SK-N-SH (cell line): ENCODE results near the gene GARRE1. TPM values are rescaled to one million over a fixed set of nuclear protein-coding genes. Genes with fewer than 3 reads are reported as not detected.

Experiments
- CTCF ChIA-PET: fragments of 300-600, 350-600 bp; formaldehyde crosslinking; extraction: SDS; loops from one replicate; lab custom pipeline; 2021; lab: Yijun Ruan, JAX
- POLR2A ChIA-PET: fragments of 350-600 bp; sonication (Branson Sonifier 250); formaldehyde crosslinking; extraction: SDS; loops from one replicate; lab custom pipeline; 2020; ENCODE audit warnings: antibody characterized with exemption, inconsistent platforms; lab: Yijun Ruan, JAX
- DNase-seq: peaks from one replicate; pipeline ENCODE4 v3.0.0; 2012
- H2AFZ ChIP-seq: fragments of 200-600 bp; sonication (generic); 2 replicates; pipeline ENCODE4 v1.8.1; 2016; ENCODE audit warnings: antibody characterized with exemption, mild to moderate bottlenecking, low read depth
- H3F3A ChIP-seq: fragments of 200-600 bp; sonication (generic); replicated peaks from 2 replicates; pipeline ENCODE3; 2016; ENCODE audit warnings: antibody characterized with exemption, mild to moderate bottlenecking; ENCODE audit not compliant: insufficient read depth
- H3K27ac ChIP-seq, 2 experiments: fragments of 200-500 bp in 1 of 2; fragments of 200-600 bp in 1 of 2; sonication (Bioruptor generic) in 1 of 2; sonication (generic), shearing (Covaris generic) in 1 of 2; 2 replicates each; pipeline versions ENCODE4 v1.5.1 to v1.6.1; 2014 to 2016; ENCODE audit warnings: low read depth in 2 of 2, inconsistent platforms in 1 of 2, low read length in 1 of 2, mild to moderate bottlenecking in 1 of 2, mixed read lengths in 1 of 2
- H3K27me3 ChIP-seq: fragments of 200-600 bp; sonication (generic), shearing (Covaris generic); 2 replicates; pipeline ENCODE4 v1.6.1; 2016; ENCODE audit warnings: mixed run types; ENCODE audit not compliant: insufficient read depth
- H3K36me3 ChIP-seq, 2 experiments: fragments of 200-500 bp in 1 of 2; fragments of 200-600 bp in 1 of 2; sonication (Bioruptor generic) in 1 of 2; sonication (generic) in 1 of 2; replicated peaks in 1 of 2; 2 replicates each; pipeline versions ENCODE3 to v1.5.1; 2014 to 2016; ENCODE audit warnings: low read length in 1 of 2, mild to moderate bottlenecking in 1 of 2; ENCODE audit not compliant: insufficient read depth in 2 of 2, control insufficient read depth in 1 of 2
- H3K4me1 ChIP-seq, 2 experiments: fragments of 200-500 bp in 1 of 2; fragments of 200-600 bp in 1 of 2; sonication (Bioruptor generic) in 1 of 2; sonication (generic), shearing (Covaris generic) in 1 of 2; 2 replicates each; pipeline versions ENCODE4 v1.5.1 to v1.6.1; 2014 to 2016; ENCODE audit warnings: low read depth in 1 of 2, low read length in 1 of 2, mixed run types in 1 of 2; ENCODE audit not compliant: insufficient read depth in 2 of 2, control insufficient read depth in 1 of 2
- H3K4me2 ChIP-seq: fragments of 200-600 bp; sonication (generic), shearing (Covaris generic); 2 replicates; pipeline ENCODE4 v1.6.1; 2017; ENCODE audit warnings: mixed run types
- H3K4me3 ChIP-seq, 2 experiments: fragments of 200-500 bp in 1 of 2; fragments of 200-600 bp in 1 of 2; sonication (Bioruptor generic) in 1 of 2; sonication (generic), shearing (Covaris generic) in 1 of 2; 2 replicates each; pipeline versions ENCODE4 v1.5.1 to v1.8.1; 2014 to 2016; ENCODE audit warnings: low read depth in 2 of 2, inconsistent platforms in 1 of 2, low read length in 1 of 2, mild to moderate bottlenecking in 1 of 2, mixed read lengths in 1 of 2, moderate library complexity in 1 of 2
- H3K79me2 ChIP-seq: fragments of 200-600 bp; sonication (generic); 2 replicates; pipeline ENCODE4 v1.8.1; 2017; ENCODE audit warnings: mild to moderate bottlenecking; ENCODE audit not compliant: insufficient read depth
- H3K9ac ChIP-seq: fragments of 200-600 bp; sonication (generic); 2 replicates; pipeline ENCODE4 v1.6.1; 2017; ENCODE audit warnings: mixed run types
- H3K9me2 ChIP-seq: fragments of 200-600 bp; sonication (generic); 2 replicates; pipeline ENCODE4 v1.6.1; 2017; ENCODE audit warnings: mixed run types
- H3K9me3 ChIP-seq: fragments of 200-600 bp; sonication (generic); 2 replicates; pipeline ENCODE4 v1.6.1; 2017; ENCODE audit warnings: mixed run types, mild to moderate bottlenecking, moderate library complexity
- H4K20me1 ChIP-seq: fragments of 200-600 bp; sonication (generic); 2 replicates; pipeline ENCODE4 v1.6.1; 2017; ENCODE audit warnings: mild to moderate bottlenecking, mixed run types; ENCODE audit not compliant: insufficient read depth
- FOXM1 ChIP-seq: IDR thresholded peaks from 2 replicates; pipeline ENCODE4 v1.4.0; 2012; ENCODE audit warnings: low read depth, mild to moderate bottlenecking
- JUND ChIP-seq: IDR thresholded peaks from 2 replicates; pipeline ENCODE4 v1.4.0; 2012
- MEF2A ChIP-seq: IDR thresholded peaks from 2 replicates; pipeline ENCODE4 v1.4.0; 2012; ENCODE audit warnings: low read depth, borderline replicate concordance
- MXI1 ChIP-seq: IDR thresholded peaks from 2 replicates; pipeline ENCODE4 v1.6.1; 2012; ENCODE audit warnings: mild to moderate bottlenecking, low read depth, low read length, improper control_type of control experiment
- RAD21 ChIP-seq: IDR thresholded peaks from 2 replicates; pipeline ENCODE4 v1.6.1; 2012; ENCODE audit warnings: mild to moderate bottlenecking, low read length
- RCOR1 ChIP-seq: fragments of 150-350 bp; IDR thresholded peaks from 2 replicates; pipeline ENCODE4 v1.6.1; 2017; ENCODE audit warnings: antibody characterized with exemption, low read length
- RFX5 ChIP-seq: IDR thresholded peaks from 2 replicates; pipeline ENCODE4 v1.6.1; 2012; ENCODE audit warnings: mild to moderate bottlenecking, improper control_type of control experiment, low read length
- TAF1 ChIP-seq: IDR thresholded peaks from 2 replicates; pipeline ENCODE4 v1.6.1; 2012; ENCODE audit warnings: low read depth, mild to moderate bottlenecking, low read length, moderate library complexity, borderline replicate concordance
- TCF12 ChIP-seq: IDR thresholded peaks from 2 replicates; pipeline ENCODE4 v1.4.0; 2012
- USF1 ChIP-seq: IDR thresholded peaks from 2 replicates; pipeline ENCODE4 v1.4.0; 2012; ENCODE audit warnings: low read depth, borderline replicate concordance
- USF2 ChIP-seq: fragments of 150-350 bp; IDR thresholded peaks from 2 replicates; pipeline ENCODE4 v1.6.1; 2017; ENCODE audit warnings: antibody characterized with exemption, low read length, low read depth, borderline replicate concordance
- WGBS: methylation state at CpG from one replicate; pipeline ENCODE4 v1.1.6; 2017; ENCODE audit warnings: low lambda C conversion rate; 5-methylcytosine and 5-hydroxymethylcytosine counted together
- polyA plus RNA-seq, 3 experiments: library from polyadenylated mRNA; depleted of rRNA; stranded (reverse); fragments of >200 nt; gene quantifications; 2 replicates each; pipeline ENCODE4 v1.2.3, GENCODE V29; 2012
- TF ChIP-seq, protein P1 (sequence below): IDR thresholded peaks from 2 replicates; pipeline ENCODE4 v1.6.1; 2012; ENCODE audit warnings: mild to moderate bottlenecking, low read depth, low read length, moderate library complexity

GARRE1 gene
- polyA plus RNA-seq, 1 of the 3 experiments (the other 2 are of a cell fraction): 9.7 TPM

DNA sequence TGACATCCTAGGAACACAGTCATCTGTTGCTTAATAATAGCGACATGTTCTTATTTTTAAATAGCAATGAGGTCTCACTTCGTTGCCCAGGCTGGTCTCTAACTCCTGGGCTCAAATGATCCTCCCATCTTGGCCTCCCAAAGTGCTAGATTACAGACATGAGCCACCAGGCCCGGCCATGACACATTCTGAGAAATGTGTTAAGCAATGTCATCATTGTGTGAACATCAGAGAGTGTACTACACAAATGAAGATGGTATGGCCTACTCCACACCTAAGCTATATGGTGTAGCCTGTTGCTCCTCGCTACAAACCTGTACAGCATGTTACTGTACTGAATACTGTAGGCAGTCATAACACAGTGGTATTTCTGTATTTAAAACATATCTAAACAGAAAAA lies 24.6 kb upstream of the GARRE1 start:
- H3K9ac ChIP-seq: no peak overlapping the region
- WGBS: 97% methylated on average over 4 of the region's 4 CpGs
- no peak overlapping the region for H3K4me2 ChIP-seq
- no peak overlapping the region for H3K4me3 ChIP-seq
- TF ChIP-seq USF1 (no peak), FOXM1 (no peak), TAF1 (no peak), MEF2A (no peak)
- TF ChIP-seq, protein P1, sequence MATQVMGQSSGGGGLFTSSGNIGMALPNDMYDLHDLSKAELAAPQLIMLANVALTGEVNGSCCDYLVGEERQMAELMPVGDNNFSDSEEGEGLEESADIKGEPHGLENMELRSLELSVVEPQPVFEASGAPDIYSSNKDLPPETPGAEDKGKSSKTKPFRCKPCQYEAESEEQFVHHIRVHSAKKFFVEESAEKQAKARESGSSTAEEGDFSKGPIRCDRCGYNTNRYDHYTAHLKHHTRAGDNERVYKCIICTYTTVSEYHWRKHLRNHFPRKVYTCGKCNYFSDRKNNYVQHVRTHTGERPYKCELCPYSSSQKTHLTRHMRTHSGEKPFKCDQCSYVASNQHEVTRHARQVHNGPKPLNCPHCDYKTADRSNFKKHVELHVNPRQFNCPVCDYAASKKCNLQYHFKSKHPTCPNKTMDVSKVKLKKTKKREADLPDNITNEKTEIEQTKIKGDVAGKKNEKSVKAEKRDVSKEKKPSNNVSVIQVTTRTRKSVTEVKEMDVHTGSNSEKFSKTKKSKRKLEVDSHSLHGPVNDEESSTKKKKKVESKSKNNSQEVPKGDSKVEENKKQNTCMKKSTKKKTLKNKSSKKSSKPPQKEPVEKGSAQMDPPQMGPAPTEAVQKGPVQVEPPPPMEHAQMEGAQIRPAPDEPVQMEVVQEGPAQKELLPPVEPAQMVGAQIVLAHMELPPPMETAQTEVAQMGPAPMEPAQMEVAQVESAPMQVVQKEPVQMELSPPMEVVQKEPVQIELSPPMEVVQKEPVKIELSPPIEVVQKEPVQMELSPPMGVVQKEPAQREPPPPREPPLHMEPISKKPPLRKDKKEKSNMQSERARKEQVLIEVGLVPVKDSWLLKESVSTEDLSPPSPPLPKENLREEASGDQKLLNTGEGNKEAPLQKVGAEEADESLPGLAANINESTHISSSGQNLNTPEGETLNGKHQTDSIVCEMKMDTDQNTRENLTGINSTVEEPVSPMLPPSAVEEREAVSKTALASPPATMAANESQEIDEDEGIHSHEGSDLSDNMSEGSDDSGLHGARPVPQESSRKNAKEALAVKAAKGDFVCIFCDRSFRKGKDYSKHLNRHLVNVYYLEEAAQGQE: no peak
- ChIA-PET POLR2A (no interaction called here), CTCF (interaction anchor here (1.2 kb wide), 1 partner anchor 9 kb away, joined by 4 read pairs; no protein-coding TSS in a partner anchor)
- H3K9me2 ChIP-seq: no peaks in the 10 kb centered on the region
- H2AFZ ChIP-seq: no peak overlapping the region
- no peaks in the 10 kb centered on the region for H3K9me3 ChIP-seq
- H3K27ac ChIP-seq: no peak overlapping the region
- DNase-seq: no peak
- H3K79me2 ChIP-seq: peaks cover 9% of the 10 kb centered on the region
- H3K27me3 ChIP-seq: no peaks in the 10 kb centered on the region
- peaks cover 75% of the 10 kb centered on the region for H4K20me1 ChIP-seq
- peaks cover 49 to 63% of the 10 kb centered on the region in 2 experiments for H3K36me3 ChIP-seq
- H3K4me1 ChIP-seq: peaks cover 4 to 27% of the 10 kb centered on the region in 2 experiments; a peak in 3 of 4 replicates
- H3F3A ChIP-seq: peaks cover 62% of the 10 kb centered on the region

DNA sequence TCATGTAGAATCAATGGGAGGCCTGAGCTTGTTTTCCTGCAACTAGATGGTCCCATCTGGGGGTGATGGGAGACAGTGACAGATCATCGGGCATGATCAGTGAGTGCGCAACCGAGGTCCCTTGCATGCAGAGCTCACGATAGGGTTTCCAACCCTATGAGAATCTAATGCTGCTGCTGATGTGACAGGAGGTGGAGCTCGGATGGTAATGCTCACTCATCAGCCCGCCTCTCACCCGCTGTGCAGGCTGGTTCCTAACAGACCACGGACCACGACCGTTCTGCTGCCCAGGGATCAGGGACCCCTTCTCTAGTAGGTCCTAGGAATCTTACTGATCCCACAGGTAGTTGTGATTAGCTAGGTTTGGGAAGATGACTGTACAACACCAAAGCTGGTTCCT lies 23.5 kb upstream of the GARRE1 start:
- Histone ChIP-seq H2AFZ (no peak overlapping the region), H3K4me2 (no peak overlapping the region), H3K36me3 (peaks cover 45 to 52% of the 10 kb centered on the region in 2 experiments), H3K27me3 (no peaks in the 10 kb centered on the region), H3F3A (peaks cover 51% of the 10 kb centered on the region), H3K9me3 (no peaks in the 10 kb centered on the region), H4K20me1 (peaks cover 64% of the 10 kb centered on the region), H3K9me2 (no peaks in the 10 kb centered on the region), H3K9ac (no peak overlapping the region), H3K4me3 (no peak overlapping the region), H3K27ac (no peak overlapping the region; a peak in 1 of 4 replicates), H3K4me1 (peaks cover 4 to 16% of the 10 kb centered on the region in 2 experiments; a peak in 2 of 4 replicates), H3K79me2 (peaks cover 9% of the 10 kb centered on the region)
- DNase-seq: no peak
- over 99% methylated on average over 9 of the region's 10 CpGs for WGBS
- TF ChIP-seq TCF12: no peak
- no peak for TF ChIP-seq USF2
- no peak for TF ChIP-seq RAD21
- no peak for TF ChIP-seq USF1
- no peak for TF ChIP-seq MXI1
- TF ChIP-seq RFX5: no peak
- TF ChIP-seq JUND: no peak
- no peak for TF ChIP-seq FOXM1
- TF ChIP-seq RCOR1: no peak
- ChIA-PET POLR2A (no interaction called here), CTCF (interaction anchor here (2.9 kb wide), 1 partner anchor 10 kb away, joined by 17 read pairs; no protein-coding TSS in a partner anchor)
